ENCODE measurements around the gene MINDY4.

The MINDY4 gene

DNA sequence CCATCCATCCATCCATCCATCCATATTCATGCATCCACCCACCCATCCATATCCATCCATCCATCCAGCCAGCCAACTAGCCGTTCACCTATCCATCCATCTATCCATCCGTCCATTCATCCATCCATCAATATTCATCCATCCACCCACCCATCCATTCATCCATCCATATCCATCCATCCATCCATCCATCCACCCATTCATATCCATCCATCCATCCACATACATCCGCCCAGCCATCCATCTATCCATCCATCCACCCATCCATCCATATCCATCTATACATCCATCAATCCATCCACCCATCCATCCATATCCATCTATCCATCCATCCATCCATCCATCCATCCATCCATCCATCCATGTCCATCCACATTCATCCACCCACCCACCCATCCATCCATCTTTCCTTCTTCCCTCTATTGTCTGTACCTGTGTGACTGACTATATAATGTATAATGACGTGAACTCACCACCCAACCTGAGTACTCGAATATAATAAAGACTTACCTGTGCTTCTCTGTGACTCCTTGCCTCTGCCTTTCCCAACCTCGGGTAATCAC lies 16.8 kb upstream of the MINDY4 start:
- H3K27me3 Mint-ChIP-seq, result peaks cover 3% of the 10 kb centered on the region

GRCh38 chr7:30755384-30756154 lies 15.6 kb upstream of the MINDY4 start:
- ATAC-seq (no peak), DNase-seq (no peak)
- Mint-ChIP-seq H3K4me3 (no peak overlapping the region), H3K4me1 (no peaks in the 10 kb centered on the region), H3K27me3 (peaks cover 10% of the 10 kb centered on the region), H3K9me3 (no peaks in the 10 kb centered on the region), H3K27ac (no peak overlapping the region)

More for the DNA sequence above, 16.8 kb upstream of the MINDY4 start:
- DNase-seq (no peak), ATAC-seq (no peak)
- Mint-ChIP-seq H3K9me3 (no peaks in the 10 kb centered on the region), H3K4me1 (no peaks in the 10 kb centered on the region), H3K4me3 (no peak overlapping the region), H3K27ac (no peak overlapping the region)

DNA sequence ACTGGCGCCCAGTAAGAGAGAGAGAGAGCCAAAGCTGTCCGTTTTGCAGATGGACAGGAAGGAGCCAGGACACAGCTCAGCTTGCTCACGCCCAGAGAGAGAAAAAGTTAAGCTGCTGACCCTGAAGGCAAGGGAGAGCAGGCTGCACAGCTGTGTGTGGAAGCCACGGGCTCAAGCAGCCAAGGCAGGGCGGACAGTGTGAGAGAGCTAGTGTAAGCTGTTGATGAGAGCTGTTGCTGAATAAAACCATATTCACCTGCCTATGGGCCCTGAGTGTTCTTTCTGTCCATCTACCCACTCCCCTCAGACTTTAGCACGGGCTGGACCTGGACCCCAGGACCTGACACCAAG lies 13.9 kb upstream of the MINDY4 start:
- no peak for ATAC-seq
- no peak for DNase-seq
- H3K9me3 Mint-ChIP-seq, result no peaks in the 10 kb centered on the region
- peaks cover 10% of the 10 kb centered on the region for H3K27me3 Mint-ChIP-seq
- no peak overlapping the region for H3K4me3 Mint-ChIP-seq
- H3K4me1 Mint-ChIP-seq, result no peaks in the 10 kb centered on the region
- no peak overlapping the region for H3K27ac Mint-ChIP-seq

GRCh38 chr7:30760514-30761213 lies 10.6 kb upstream of the MINDY4 start:
- ATAC-seq, result no peak
- no peaks in the 10 kb centered on the region for H3K9me3 Mint-ChIP-seq
- H3K27ac Mint-ChIP-seq, result no peak overlapping the region

DNA sequence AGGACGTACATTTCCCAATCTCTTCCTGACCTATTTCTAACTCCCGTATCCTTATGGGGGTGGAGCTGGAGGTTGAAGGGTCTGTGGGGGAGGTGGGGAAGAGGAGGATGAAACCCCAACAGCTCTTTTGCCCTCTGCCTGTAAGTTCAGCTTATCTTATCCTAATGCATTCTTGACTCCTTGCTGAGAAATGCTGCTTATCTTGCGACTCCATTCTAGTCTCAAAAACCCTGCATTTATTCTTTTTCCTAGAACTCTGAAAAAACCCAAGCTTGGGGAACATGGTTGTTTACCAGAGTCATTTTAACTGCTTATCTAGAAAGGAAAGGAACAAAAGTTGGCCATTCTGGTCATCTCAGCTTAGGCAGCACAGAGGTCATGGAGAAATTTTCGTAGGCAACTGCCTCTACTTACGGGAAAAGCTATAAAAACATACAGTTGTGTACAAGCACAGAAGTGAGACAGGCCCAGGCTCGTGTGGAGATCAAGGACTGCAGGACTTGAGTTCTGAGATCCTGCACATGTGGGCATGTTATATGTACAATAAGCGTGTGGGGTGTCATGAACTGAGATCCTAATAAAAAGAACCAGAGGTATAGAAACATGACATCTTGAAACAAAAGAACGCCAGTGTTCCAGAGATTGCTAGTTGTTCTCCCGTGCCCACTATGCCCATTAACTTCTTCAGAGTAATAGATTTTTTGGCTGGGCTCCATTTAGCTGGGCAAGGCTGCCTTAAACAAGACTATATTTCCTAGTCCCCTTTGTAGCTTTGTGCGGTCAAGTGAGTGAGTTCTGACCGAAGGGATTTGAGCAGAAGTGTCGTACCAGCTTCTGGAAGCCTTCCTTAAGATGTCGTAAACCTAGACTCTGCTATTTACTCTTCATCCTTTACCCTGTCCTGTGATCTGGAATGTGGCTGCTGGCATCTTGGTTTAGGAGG lies 9.7 kb upstream of the MINDY4 start:
- Mint-ChIP-seq H3K27ac (no peak overlapping the region), H3K9me3 (no peaks in the 10 kb centered on the region), H3K4me1 (no peaks in the 10 kb centered on the region), H3K4me3 (no peak overlapping the region), H3K27me3 (peaks cover 10% of the 10 kb centered on the region)
- ATAC-seq, result no peak
- DNase-seq, result no peak

More at GRCh38 chr7:30760514-30761213, 10.6 kb upstream of the MINDY4 start:
- no peak for DNase-seq
- H3K27me3 Mint-ChIP-seq, result peaks cover 10% of the 10 kb centered on the region
- H3K4me1 Mint-ChIP-seq, result no peaks in the 10 kb centered on the region
- H3K4me3 Mint-ChIP-seq, result no peak overlapping the region

GRCh38 chr7:30764030-30764975 lies 6.9 kb upstream of the MINDY4 start:
- ATAC-seq (no peak), DNase-seq (no peak)
- Mint-ChIP-seq H3K4me1 (no peaks in the 10 kb centered on the region), H3K27me3 (peaks cover 14% of the 10 kb centered on the region), H3K27ac (no peak overlapping the region), H3K9me3 (no peaks in the 10 kb centered on the region), H3K4me3 (no peak overlapping the region)

DNA sequence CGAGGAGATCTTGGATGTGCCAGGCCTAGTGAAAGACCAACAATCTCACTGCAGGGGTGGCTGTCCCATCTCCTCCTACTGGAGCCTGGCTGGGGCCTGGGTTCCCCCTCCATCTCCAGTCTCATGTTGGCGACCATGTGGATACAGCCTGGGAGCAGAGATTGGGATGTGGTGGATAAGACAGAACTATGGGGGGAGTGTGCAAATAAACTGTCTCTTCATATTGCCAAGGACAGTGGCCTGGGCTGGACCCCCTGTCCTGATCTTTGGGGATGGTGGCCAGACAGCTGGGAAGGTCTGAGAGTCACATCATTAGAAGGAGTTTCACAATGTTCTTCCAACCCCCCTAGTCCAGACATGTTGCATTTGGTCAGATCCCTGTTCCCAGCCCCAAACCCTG lies 5.8 kb upstream of the MINDY4 start:
- no peak for ATAC-seq
- Mint-ChIP-seq H3K27me3 (peaks cover 7% of the 10 kb centered on the region), H3K9me3 (no peaks in the 10 kb centered on the region), H3K27ac (no peak overlapping the region), H3K4me1 (no peaks in the 10 kb centered on the region), H3K4me3 (no peak overlapping the region)
- no peak for DNase-seq

GRCh38 chr7:30770845-30771173 lies 408 bp upstream of the MINDY4 start:
- Mint-ChIP-seq H3K4me3 (peak overlapping the region; percentile 77 to 82), H3K9me3 (no peaks in the 10 kb centered on the region), H3K4me1 (peaks cover 5% of the 10 kb centered on the region), H3K27ac (no peak overlapping the region), H3K27me3 (peaks cover 7% of the 10 kb centered on the region)
- ATAC-seq (no peak), DNase-seq (no peak)

DNA sequence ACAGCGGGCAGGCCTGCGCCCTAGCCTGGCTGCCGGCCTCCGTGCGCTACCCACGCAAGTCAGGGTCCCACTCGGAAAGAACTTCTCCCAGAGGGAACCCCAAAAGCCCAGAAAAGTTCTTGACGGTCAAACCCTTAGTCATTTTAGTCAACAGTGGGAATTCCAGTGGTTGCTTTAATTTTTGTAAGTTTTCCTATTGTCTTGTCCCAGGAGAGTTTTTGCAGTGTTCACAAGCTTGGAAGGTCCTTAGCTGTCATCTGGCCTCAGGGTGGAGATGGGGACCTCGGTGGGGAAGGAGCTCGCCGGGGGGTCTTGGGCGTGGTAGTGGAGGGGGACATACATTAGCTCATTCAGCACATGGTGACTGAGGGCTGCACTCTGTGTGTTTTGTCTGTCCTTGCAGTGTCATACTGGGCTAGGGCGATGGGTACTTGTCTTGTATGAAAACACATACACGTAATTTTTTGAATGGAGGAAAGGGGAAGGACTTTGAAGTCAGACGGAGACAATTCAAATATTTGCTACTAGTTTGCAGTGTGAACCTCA lies 736 bp downstream of the MINDY4 start:
- DNase-seq (no peak), ATAC-seq (peak; percentile 45)
- H3K27ac Mint-ChIP-seq, result peak overlapping the region in 1 of 2 donors; percentile 66
- H3K27me3 Mint-ChIP-seq, result peaks cover 7% of the 10 kb centered on the region
- H3K4me1 Mint-ChIP-seq, result peaks cover 5% of the 10 kb centered on the region
- H3K4me3 Mint-ChIP-seq, result peak overlapping the region; percentile 77 to 82
- H3K9me3 Mint-ChIP-seq, result no peaks in the 10 kb centered on the region

- DNase-seq (no peak), ATAC-seq (no peak)
- no peak overlapping the region for H3K27ac Mint-ChIP-seq
- no peak overlapping the region for H3K4me3 Mint-ChIP-seq
- H3K4me1 Mint-ChIP-seq, result peaks cover 5% of the 10 kb centered on the region
- H3K9me3 Mint-ChIP-seq, result no peaks in the 10 kb centered on the region
- H3K27me3 Mint-ChIP-seq, result no peaks in the 10 kb centered on the region
Measured at GRCh38 chr7:30772984-30773383, 1.8 kb downstream of the MINDY4 start.

DNA sequence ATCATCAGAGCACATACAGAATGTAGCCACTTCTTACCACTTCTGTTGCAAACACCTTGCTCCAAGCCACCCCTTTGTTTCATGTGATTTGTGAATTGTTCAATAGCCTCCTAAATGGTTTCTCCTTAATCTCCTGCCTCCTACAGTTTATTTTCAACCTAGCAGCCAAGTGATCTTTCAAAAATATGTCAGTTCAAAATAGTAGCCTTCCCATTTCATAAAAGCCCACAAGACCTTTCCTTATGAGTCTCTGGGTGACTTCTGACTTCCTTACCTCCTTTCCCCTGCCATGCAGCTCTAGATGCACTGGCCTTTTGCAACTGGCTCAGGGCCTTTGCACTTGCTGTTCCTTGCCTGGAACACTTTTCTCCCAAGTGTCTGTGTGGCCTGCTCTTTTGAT lies 4.8 kb downstream of the MINDY4 start:
- DNase-seq (no peak), ATAC-seq (no peak)
- peaks cover 5% of the 10 kb centered on the region for H3K4me1 Mint-ChIP-seq
- H3K9me3 Mint-ChIP-seq, result no peaks in the 10 kb centered on the region
- H3K4me3 Mint-ChIP-seq, result no peak overlapping the region
- no peak overlapping the region for H3K27ac Mint-ChIP-seq
- no peaks in the 10 kb centered on the region for H3K27me3 Mint-ChIP-seq

GRCh38 chr7:30776971-30777370 lies 5.8 kb downstream of the MINDY4 start:
- ATAC-seq, result no peak
- no peak overlapping the region for H3K27ac Mint-ChIP-seq
- DNase-seq, result no peak
- no peaks in the 10 kb centered on the region for H3K27me3 Mint-ChIP-seq
- peaks cover 3% of the 10 kb centered on the region for H3K4me1 Mint-ChIP-seq
- no peaks in the 10 kb centered on the region for H3K9me3 Mint-ChIP-seq
- H3K4me3 Mint-ChIP-seq, result no peak overlapping the region

DNA sequence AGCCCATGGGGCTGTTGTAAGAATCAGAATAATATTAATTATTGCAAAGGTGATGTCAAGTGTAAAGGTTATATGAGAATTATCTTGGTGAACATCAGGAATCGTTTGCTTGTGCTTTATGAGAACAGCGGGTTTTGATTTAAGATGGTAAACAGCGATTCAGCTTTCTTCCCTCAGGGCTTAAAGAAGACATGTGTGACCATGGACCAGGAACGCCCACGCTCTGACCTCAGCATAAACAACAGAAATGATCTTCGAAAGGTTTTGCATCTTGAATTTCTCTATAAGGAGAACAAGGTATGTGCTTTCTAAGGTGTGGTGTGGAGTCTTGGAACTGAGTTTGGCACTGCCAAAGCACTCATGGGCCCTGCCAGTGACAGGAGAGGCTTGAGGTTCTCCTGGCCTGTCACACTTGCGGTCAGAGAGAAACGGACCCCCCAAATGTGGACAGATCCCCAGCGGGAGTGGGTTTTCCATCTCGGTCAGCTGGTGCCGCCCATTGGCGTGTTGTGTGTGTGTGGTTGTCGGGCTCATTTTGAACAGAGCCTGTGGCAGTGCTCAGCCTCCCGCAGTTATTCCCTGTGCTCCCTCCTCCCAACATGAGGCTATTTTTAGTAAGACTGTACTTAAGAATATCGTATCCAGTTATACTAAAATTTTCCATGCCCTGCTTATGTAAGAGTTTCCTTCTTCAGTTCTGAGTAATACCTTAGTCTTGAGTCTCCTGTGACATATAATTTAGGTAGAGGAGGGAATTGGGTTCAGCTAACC lies 7.2 kb downstream of the MINDY4 start:
- Mint-ChIP-seq H3K27me3 (no peaks in the 10 kb centered on the region), H3K9me3 (no peaks in the 10 kb centered on the region), H3K4me1 (no peaks in the 10 kb centered on the region), H3K27ac (no peak overlapping the region), H3K4me3 (no peak overlapping the region)
- ATAC-seq (no peak), DNase-seq (no peak)

GRCh38 chr7:30779574-30779973 lies 8.4 kb downstream of the MINDY4 start:
- H3K4me1 Mint-ChIP-seq, result no peaks in the 10 kb centered on the region

More at GRCh38 chr7:30779574-30779973, 8.4 kb downstream of the MINDY4 start:
- H3K27ac Mint-ChIP-seq, result no peak overlapping the region
- ATAC-seq (no peak), DNase-seq (no peak)
- no peaks in the 10 kb centered on the region for H3K27me3 Mint-ChIP-seq
- H3K4me3 Mint-ChIP-seq, result no peak overlapping the region
- no peaks in the 10 kb centered on the region for H3K9me3 Mint-ChIP-seq
